ENCODE results near the gene TAS2R40. TPM values are rescaled to one million over a fixed set of nuclear protein-coding genes. Genes with fewer than 3 reads are reported as not detected.
"Not testable (repeated sequence)": the region's sequence is repeated elsewhere in the genome, so short reads cannot be mapped to it uniquely, and the experiment has no call there.

Gene TAS2R40
- total RNA-seq, 2 donors from 2014 or later, result not detected

GRCh38 chr7:143210541-143210940, 11.3 kb upstream of the TAS2R40 start:
- H3K27me3 Mint-ChIP-seq, result peaks cover 0 to 17% of the 10 kb centered on the region in 2 donors
- no peaks in the 10 kb centered on the region for H3K36me3 Mint-ChIP-seq
- DNase-seq (ENCODE audit: low spot score), result no peak
- ATAC-seq, result no peak
- no peak overlapping the region for H3K4me3 Mint-ChIP-seq
- no peak overlapping the region for H3K27ac Mint-ChIP-seq
- H3K4me1 Mint-ChIP-seq (ENCODE audit: low read depth in 2 of 2), result peaks cover 8 to 9% of the 10 kb centered on the region in 2 donors
- H3K9me3 Mint-ChIP-seq, result no peaks in the 10 kb centered on the region

GRCh38 chr7:143213478-143213877, 8.4 kb upstream of the TAS2R40 start:
- not testable (repeated sequence) for H3K4me1 Mint-ChIP-seq (ENCODE audit: low read depth in 2 of 2); DNase-seq (ENCODE audit: low spot score); H3K36me3 Mint-ChIP-seq; H3K27me3 Mint-ChIP-seq; H3K27ac Mint-ChIP-seq; H3K9me3 Mint-ChIP-seq; ATAC-seq; H3K4me3 Mint-ChIP-seq

- Mint-ChIP-seq H3K4me3 (no peak overlapping the region), H3K27ac (no peak overlapping the region), H3K4me1 (ENCODE audit: low read depth in 2 of 2) (no peaks in the 10 kb centered on the region), H3K27me3 (peaks cover 0 to 7% of the 10 kb centered on the region in 2 donors), H3K9me3 (no peaks in the 10 kb centered on the region), H3K36me3 (no peaks in the 10 kb centered on the region)
- peak; percentile 77 to 86 for ATAC-seq
- peak; percentile 67 for DNase-seq (ENCODE audit: low spot score)
Measured at GRCh38 chr7:143214789-143215679, 6.8 kb upstream of the TAS2R40 start.

- Mint-ChIP-seq H3K9me3 (no peaks in the 10 kb centered on the region), H3K4me1 (ENCODE audit: low read depth in 2 of 2) (no peaks in the 10 kb centered on the region), H3K27ac (no peak overlapping the region), H3K36me3 (no peaks in the 10 kb centered on the region), H3K4me3 (no peak overlapping the region), H3K27me3 (peaks cover 0 to 7% of the 10 kb centered on the region in 2 donors)
- DNase-seq (ENCODE audit: low spot score), result no peak
- no peak for ATAC-seq
Measured at GRCh38 chr7:143216151-143216550, 5.7 kb upstream of the TAS2R40 start.

- Mint-ChIP-seq H3K9me3 (no peaks in the 10 kb centered on the region), H3K4me3 (no peak overlapping the region), H3K4me1 (ENCODE audit: low read depth in 2 of 2) (no peaks in the 10 kb centered on the region), H3K36me3 (no peaks in the 10 kb centered on the region), H3K27ac (no peak overlapping the region), H3K27me3 (peaks cover under 1 to 10% of the 10 kb centered on the region in 2 donors)
- DNase-seq (ENCODE audit: low spot score) (no peak), ATAC-seq (no peak)
Measured at GRCh38 chr7:143216686-143217085, 5.2 kb upstream of the TAS2R40 start.

GRCh38 chr7:143217806-143218205, 4.0 kb upstream of the TAS2R40 start:
- H3K4me3 Mint-ChIP-seq, result no peak overlapping the region
- ATAC-seq (no peak), DNase-seq (ENCODE audit: low spot score) (no peak)
- H3K36me3 Mint-ChIP-seq, result no peaks in the 10 kb centered on the region
- H3K4me1 Mint-ChIP-seq (ENCODE audit: low read depth in 2 of 2), result no peaks in the 10 kb centered on the region
- H3K27ac Mint-ChIP-seq, result no peak overlapping the region
- peaks cover 12 to 16% of the 10 kb centered on the region in 2 donors for H3K27me3 Mint-ChIP-seq
- no peaks in the 10 kb centered on the region for H3K9me3 Mint-ChIP-seq

GRCh38 chr7:143221286-143221685, 551 bp upstream of the TAS2R40 start:
- ATAC-seq (no peak), DNase-seq (ENCODE audit: low spot score) (no peak)
- Mint-ChIP-seq H3K4me1 (ENCODE audit: low read depth in 2 of 2) (no peaks in the 10 kb centered on the region), H3K27me3 (peaks cover 25 to 29% of the 10 kb centered on the region in 2 donors), H3K9me3 (no peaks in the 10 kb centered on the region), H3K27ac (no peak overlapping the region), H3K4me3 (no peak overlapping the region), H3K36me3 (no peaks in the 10 kb centered on the region)

- H3K27me3 Mint-ChIP-seq, result peaks cover 25 to 28% of the 10 kb centered on the region in 2 donors
- H3K9me3 Mint-ChIP-seq, result no peaks in the 10 kb centered on the region
- no peaks in the 10 kb centered on the region for H3K36me3 Mint-ChIP-seq
- no peak overlapping the region for H3K27ac Mint-ChIP-seq
- H3K4me1 Mint-ChIP-seq (ENCODE audit: low read depth in 2 of 2), result no peaks in the 10 kb centered on the region
- ATAC-seq, result no peak
- DNase-seq (ENCODE audit: low spot score), result no peak
- H3K4me3 Mint-ChIP-seq, result no peak overlapping the region
Measured at GRCh38 chr7:143222782-143223181, 945 bp downstream of the TAS2R40 start.

- Mint-ChIP-seq H3K27ac (no peak overlapping the region), H3K4me1 (ENCODE audit: low read depth in 2 of 2) (no peaks in the 10 kb centered on the region), H3K27me3 (peaks cover 25 to 27% of the 10 kb centered on the region in 2 donors), H3K36me3 (no peaks in the 10 kb centered on the region), H3K9me3 (no peaks in the 10 kb centered on the region), H3K4me3 (no peak overlapping the region)
- DNase-seq (ENCODE audit: low spot score) (no peak), ATAC-seq (no peak)
Measured at GRCh38 chr7:143223784-143224183, 1.9 kb downstream of the TAS2R40 start.

GRCh38 chr7:143225047-143225446, 3.2 kb downstream of the TAS2R40 start:
- H3K9me3 Mint-ChIP-seq, result no peaks in the 10 kb centered on the region
- no peaks in the 10 kb centered on the region for H3K36me3 Mint-ChIP-seq
- H3K27me3 Mint-ChIP-seq, result peaks cover 24 to 25% of the 10 kb centered on the region in 2 donors
- H3K4me3 Mint-ChIP-seq, result no peak overlapping the region
- no peaks in the 10 kb centered on the region for H3K4me1 Mint-ChIP-seq (ENCODE audit: low read depth in 2 of 2)
- DNase-seq (ENCODE audit: low spot score) (no peak), ATAC-seq (no peak)
- no peak overlapping the region for H3K27ac Mint-ChIP-seq

GRCh38 chr7:143227806-143228205, 6.0 kb downstream of the TAS2R40 start:
- Mint-ChIP-seq H3K4me1 (ENCODE audit: low read depth in 2 of 2) (no peaks in the 10 kb centered on the region), H3K27ac (no peak overlapping the region)
- no peak for ATAC-seq

GRCh38 chr7:143229054-143229790, 7.4 kb downstream of the TAS2R40 start:
- H3K4me3 Mint-ChIP-seq, result no peak overlapping the region
- no peaks in the 10 kb centered on the region for H3K4me1 Mint-ChIP-seq (ENCODE audit: low read depth in 2 of 2)
- H3K27me3 Mint-ChIP-seq, result peaks cover 0 to 12% of the 10 kb centered on the region in 2 donors
- no peak overlapping the region for H3K27ac Mint-ChIP-seq
- no peaks in the 10 kb centered on the region for H3K36me3 Mint-ChIP-seq
- ATAC-seq (no peak), DNase-seq (ENCODE audit: low spot score) (no peak)
- no peaks in the 10 kb centered on the region for H3K9me3 Mint-ChIP-seq

More at GRCh38 chr7:143227806-143228205, 6.0 kb downstream of the TAS2R40 start:
- no peaks in the 10 kb centered on the region for H3K36me3 Mint-ChIP-seq
- H3K4me3 Mint-ChIP-seq, result no peak overlapping the region
- no peaks in the 10 kb centered on the region for H3K9me3 Mint-ChIP-seq
- no peak for DNase-seq (ENCODE audit: low spot score)
- H3K27me3 Mint-ChIP-seq, result peaks cover 13 to 20% of the 10 kb centered on the region in 2 donors

GRCh38 chr7:143230602-143231457, 9.0 kb downstream of the TAS2R40 start:
- Mint-ChIP-seq H3K4me3 (no peak overlapping the region), H3K4me1 (ENCODE audit: low read depth in 2 of 2) (no peaks in the 10 kb centered on the region), H3K27me3 (peaks cover 9 to 16% of the 10 kb centered on the region in 2 donors), H3K27ac (no peak overlapping the region), H3K9me3 (no peaks in the 10 kb centered on the region), H3K36me3 (peaks cover 5% of the 10 kb centered on the region)
- DNase-seq (ENCODE audit: low spot score) (no peak), ATAC-seq (no peak)

All from natural killer cell treated with Interleukin-12 subunit alpha and Interleukin-12 subunit beta and Interleukin-15 and Interleukin-18, amount 100 ng/mL, for 72 hours (primary cell).